Lung (tissue), 12 donors: Measurements from ENCODE around the gene UBXN6. TPM values are rescaled to one million over a fixed set of nuclear protein-coding genes. Genes with fewer than 3 reads are reported as not detected.

Source experiments
- ATAC-seq: fragments of 200-7000 bp; cut with Tn5 transposase; one replicate; pipeline ENCODE4 v1.9.1; 2020; ENCODE audit warnings: moderate number of reproducible peaks; ENCODE audit not compliant: insufficient read depth, low FRiP score
- DNase-seq, 3 donors: peaks; one replicate each; pipeline ENCODE4 v3.0.0-alpha.2; 2013 to 2017
- H3K27ac ChIP-seq, 2 donors: one replicate each; pipeline ENCODE4 v1.5.1; 2013; ENCODE audit warnings: mild to moderate bottlenecking in 2 of 2, moderate library complexity in 2 of 2, control low read depth in 1 of 2, inconsistent platforms in 1 of 2, low read depth in 1 of 2, low read length in 1 of 2
- H3K27me3 ChIP-seq, 3 donors: one replicate each; pipeline ENCODE4 v1.5.1; 2013; ENCODE audit warnings: low read length in 2 of 3; ENCODE audit not compliant: control insufficient read depth in 3 of 3, insufficient read depth in 3 of 3
- H3K36me3 ChIP-seq, 4 donors: one replicate each; pipeline ENCODE4 v1.5.1; 2013; ENCODE audit warnings: low read length in 4 of 4, mild to moderate bottlenecking in 1 of 4, moderate library complexity in 1 of 4; ENCODE audit not compliant: control insufficient read depth in 4 of 4, insufficient read depth in 4 of 4
- H3K4me1 ChIP-seq, 5 donors: one replicate each; pipeline ENCODE4 v1.5.1; 2013; ENCODE audit warnings: low read length in 5 of 5, mild to moderate bottlenecking in 2 of 5, moderate library complexity in 1 of 5; ENCODE audit not compliant: control insufficient read depth in 5 of 5, insufficient read depth in 5 of 5
- H3K4me3 ChIP-seq: one replicate; pipeline ENCODE4 v1.5.1; 2013; ENCODE audit warnings: mild to moderate bottlenecking, control low read depth, moderate library complexity
- H3K9ac ChIP-seq, 2 donors: one replicate each; pipeline ENCODE4 v1.5.1; 2013; ENCODE audit warnings: low read length in 2 of 2, control low read depth in 1 of 2; ENCODE audit not compliant: insufficient read depth in 1 of 2
- H3K9me3 ChIP-seq, 4 donors: one replicate each; pipeline ENCODE4 v1.5.1; 2013; ENCODE audit warnings: low read length in 3 of 4, mild to moderate bottlenecking in 1 of 4, moderate library complexity in 1 of 4; ENCODE audit not compliant: control insufficient read depth in 4 of 4, insufficient read depth in 3 of 4
- WGBS, 2 donors: extraction: QIAGEN DNeasy Blood & Tissue Kit; methylation state at CpG; one replicate each; pipeline ENCODE4 v1.1.7; 2013; 5-methylcytosine and 5-hydroxymethylcytosine counted together
- polyA plus RNA-seq, 2 donors: library from polyadenylated mRNA; stranded (reverse); fragments of 200-250 nt; gene quantifications; one replicate each; pipeline ENCODE4 v1.2.1, GENCODE V29; 2013
- total RNA-seq, 2 donors: library from RNA; depleted of rRNA in 1 of 2; stranded (reverse); fragments of >200 nt in 1 of 2; gene quantifications; one replicate each; pipeline ENCODE4 v1.2.1, GENCODE V29; 2014 to 2021
- TF ChIP-seq, protein P1 (sequence below): IDR thresholded peaks from 2 replicates; pipeline ENCODE4 v1.5.1; 2012; ENCODE audit warnings: mild to moderate bottlenecking; ENCODE audit errors: control extremely low read depth, extremely low read depth
- donor health status: control.
- donor health status: control.
- donor health status: Bipolar disorder and iron deficiency.
- donor health status: healthy.
- donor health status: DM: yes; HTN: yes; CAD: no.

The UBXN6 gene
- total and polyA plus RNA-seq, 4 donors = 74.4 to 128 (median 98.5) TPM

- H3K9ac ChIP-seq = no peak overlapping the region
- ATAC-seq (no peak), DNase-seq (no peak)
- no peaks in the 10 kb centered on the region for H3K4me1 ChIP-seq
- TF ChIP-seq, protein P1, sequence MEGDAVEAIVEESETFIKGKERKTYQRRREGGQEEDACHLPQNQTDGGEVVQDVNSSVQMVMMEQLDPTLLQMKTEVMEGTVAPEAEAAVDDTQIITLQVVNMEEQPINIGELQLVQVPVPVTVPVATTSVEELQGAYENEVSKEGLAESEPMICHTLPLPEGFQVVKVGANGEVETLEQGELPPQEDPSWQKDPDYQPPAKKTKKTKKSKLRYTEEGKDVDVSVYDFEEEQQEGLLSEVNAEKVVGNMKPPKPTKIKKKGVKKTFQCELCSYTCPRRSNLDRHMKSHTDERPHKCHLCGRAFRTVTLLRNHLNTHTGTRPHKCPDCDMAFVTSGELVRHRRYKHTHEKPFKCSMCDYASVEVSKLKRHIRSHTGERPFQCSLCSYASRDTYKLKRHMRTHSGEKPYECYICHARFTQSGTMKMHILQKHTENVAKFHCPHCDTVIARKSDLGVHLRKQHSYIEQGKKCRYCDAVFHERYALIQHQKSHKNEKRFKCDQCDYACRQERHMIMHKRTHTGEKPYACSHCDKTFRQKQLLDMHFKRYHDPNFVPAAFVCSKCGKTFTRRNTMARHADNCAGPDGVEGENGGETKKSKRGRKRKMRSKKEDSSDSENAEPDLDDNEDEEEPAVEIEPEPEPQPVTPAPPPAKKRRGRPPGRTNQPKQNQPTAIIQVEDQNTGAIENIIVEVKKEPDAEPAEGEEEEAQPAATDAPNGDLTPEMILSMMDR = no peak
- H3K4me3 ChIP-seq = no peak overlapping the region
- peaks cover 6 to 72% (median 21%) of the 10 kb centered on the region in 4 donors for H3K36me3 ChIP-seq
- no peaks in the 10 kb centered on the region for H3K27me3 ChIP-seq
- no peak overlapping the region for H3K27ac ChIP-seq
- 89 to 93% methylated on average over 12 of the region's 12 CpGs for WGBS, 2 donors
- peaks cover 0 to 5% (median 0%) of the 10 kb centered on the region in 4 donors for H3K9me3 ChIP-seq
Observed at GRCh38 chr19:4495471-4495870, 37.9 kb upstream of the UBXN6 start.

DNA sequence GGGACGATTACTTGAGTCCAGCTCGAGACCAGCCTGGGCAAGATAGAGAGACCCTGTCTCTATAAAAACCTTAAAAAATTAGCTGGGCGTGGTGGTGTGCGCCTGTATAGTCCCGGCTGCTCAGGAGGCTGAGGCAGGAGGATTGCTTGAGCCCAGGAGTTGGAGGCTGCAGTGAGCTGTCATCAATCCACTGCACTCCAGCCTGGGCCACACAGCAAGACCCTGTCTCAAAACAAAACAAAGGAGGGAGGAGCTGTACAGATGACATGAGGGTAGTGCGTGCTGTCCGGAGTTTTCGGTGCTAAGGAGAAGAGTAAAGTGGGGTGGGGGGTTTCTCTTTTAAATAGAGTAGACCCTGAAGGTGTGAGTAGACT lies 37.1 kb upstream of the UBXN6 start:
- no peaks in the 10 kb centered on the region for H3K4me1 ChIP-seq
- TF ChIP-seq, protein P1 = no peak
- no peak overlapping the region for H3K27ac ChIP-seq
- no peaks in the 10 kb centered on the region for H3K27me3 ChIP-seq
- H3K36me3 ChIP-seq = peaks cover 6 to 76% (median 25%) of the 10 kb centered on the region in 4 donors
- no peak overlapping the region for H3K9ac ChIP-seq
- no peak for ATAC-seq
- no peak overlapping the region for H3K4me3 ChIP-seq
- no peak for DNase-seq
- 93 to 96% methylated on average over 8 of the region's 8 CpGs for WGBS, 2 donors
- H3K9me3 ChIP-seq = peaks cover 0 to 5% (median 0%) of the 10 kb centered on the region in 4 donors

- TF ChIP-seq, protein P1 = no peak
- Histone ChIP-seq H3K27me3 (no peaks in the 10 kb centered on the region), H3K4me1 (no peaks in the 10 kb centered on the region), H3K4me3 (no peak overlapping the region), H3K36me3 (peaks cover 6 to 73% (median 25%) of the 10 kb centered on the region in 4 donors), H3K9me3 (peaks cover 0 to 5% (median 0%) of the 10 kb centered on the region in 4 donors), H3K27ac (no peak overlapping the region), H3K9ac (no peak overlapping the region)
- ATAC-seq (no peak), DNase-seq (no peak)
- WGBS, 2 donors = 96 to 97% methylated on average over 58 to 61 of the region's 61 CpGs
Observed at GRCh38 chr19:4493929-4494690, 36.5 kb upstream of the UBXN6 start.
